ENCODE measurements around the gene PEX6.
A peak's percentile ranks its signal among the peaks of the same experiment; 100 is the strongest.

PEX6 gene

GRCh38 chr6:42978839-42979522, at the start of gene PEX6:
PEX6 (minus strand) TSS chr6:42979181; CDS start chr6:42979150, 31 bp downstream.
- peaks cover 27% of the 10 kb centered on the region for H3K4me1 ChIP-seq (ENCODE audit: control insufficient read depth, insufficient read depth, low read length)
- H3K27me3 ChIP-seq (ENCODE audit: control insufficient read depth in 1 of 2, insufficient read depth in 2 of 2, low read length in 2 of 2) = no peaks in the 10 kb centered on the region
- peak within 1 kb of the TSS; percentile 80 for H3K27ac ChIP-seq (ENCODE audit: low read length)
- no peaks in the 10 kb centered on the region for H3K9me3 ChIP-seq (ENCODE audit: control insufficient read depth in 2 of 2, low read length in 2 of 2)
- H3K9ac ChIP-seq (ENCODE audit: low read length in 2 of 2) = peak within 1 kb of the TSS; percentile 85 to 87
- peak within 1 kb of the TSS; percentile 81 to 92 for H3K4me3 ChIP-seq (ENCODE audit: low read length in 2 of 2)
- H3K36me3 ChIP-seq (ENCODE audit: control insufficient read depth in 2 of 2, insufficient read depth in 2 of 2, low read length in 2 of 2) = peaks cover 0 to 5% of the 10 kb centered on the region in 2 donors

- Histone ChIP-seq H3K4me3 (ENCODE audit: low read length in 2 of 2) (no peak overlapping the region), H3K27me3 (ENCODE audit: control insufficient read depth in 1 of 2, insufficient read depth in 2 of 2, low read length in 2 of 2) (no peaks in the 10 kb centered on the region), H3K9ac (ENCODE audit: low read length in 2 of 2) (no peak overlapping the region), H3K27ac (ENCODE audit: low read length) (no peak overlapping the region), H3K36me3 (ENCODE audit: control insufficient read depth in 2 of 2, insufficient read depth in 2 of 2, low read length in 2 of 2) (peaks cover 32 to 44% of the 10 kb centered on the region in 2 donors), H3K4me1 (ENCODE audit: control insufficient read depth, insufficient read depth, low read length) (no peaks in the 10 kb centered on the region), H3K9me3 (ENCODE audit: control insufficient read depth in 2 of 2, low read length in 2 of 2) (no peaks in the 10 kb centered on the region)
Measured at GRCh38 chr6:43026365-43026764, 47.4 kb upstream of the PEX6 start.

GRCh38 chr6:43024436-43024835, 45.5 kb upstream of the PEX6 start:
- Histone ChIP-seq H3K36me3 (ENCODE audit: control insufficient read depth in 2 of 2, insufficient read depth in 2 of 2, low read length in 2 of 2) (peaks cover 32 to 40% of the 10 kb centered on the region in 2 donors), H3K9me3 (ENCODE audit: control insufficient read depth in 2 of 2, low read length in 2 of 2) (no peaks in the 10 kb centered on the region), H3K9ac (ENCODE audit: low read length in 2 of 2) (no peak overlapping the region), H3K27me3 (ENCODE audit: control insufficient read depth in 1 of 2, insufficient read depth in 2 of 2, low read length in 2 of 2) (no peaks in the 10 kb centered on the region), H3K4me1 (ENCODE audit: control insufficient read depth, insufficient read depth, low read length) (peaks cover 9% of the 10 kb centered on the region), H3K4me3 (ENCODE audit: low read length in 2 of 2) (no peak overlapping the region), H3K27ac (ENCODE audit: low read length) (no peak overlapping the region)

GRCh38 chr6:43021270-43022047, 42.5 kb upstream of the PEX6 start, which contains the start of gene RRP36:
RRP36 (plus strand) TSS chr6:43021623; CDS start chr6:43021655, 32 bp downstream.
- Histone ChIP-seq H3K36me3 (ENCODE audit: control insufficient read depth in 2 of 2, insufficient read depth in 2 of 2, low read length in 2 of 2) (peaks cover 22 to 39% of the 10 kb centered on the region in 2 donors), H3K9ac (ENCODE audit: low read length in 2 of 2) (peak within 1 kb of the TSS; percentile 84 to 87), H3K27ac (ENCODE audit: low read length) (peak within 1 kb of the TSS; percentile 82), H3K27me3 (ENCODE audit: control insufficient read depth in 1 of 2, insufficient read depth in 2 of 2, low read length in 2 of 2) (no peaks in the 10 kb centered on the region), H3K4me1 (ENCODE audit: control insufficient read depth, insufficient read depth, low read length) (peaks cover 28% of the 10 kb centered on the region), H3K9me3 (ENCODE audit: control insufficient read depth in 2 of 2, low read length in 2 of 2) (no peaks in the 10 kb centered on the region), H3K4me3 (ENCODE audit: low read length in 2 of 2) (peak within 1 kb of the TSS; percentile 86 to 98)

GRCh38 chr6:43020847-43021246, 41.9 kb upstream of the PEX6 start:
- Histone ChIP-seq H3K27me3 (ENCODE audit: control insufficient read depth in 1 of 2, insufficient read depth in 2 of 2, low read length in 2 of 2) (no peaks in the 10 kb centered on the region), H3K4me3 (ENCODE audit: low read length in 2 of 2) (peak overlapping the region; percentile 73 to 98), H3K36me3 (ENCODE audit: control insufficient read depth in 2 of 2, insufficient read depth in 2 of 2, low read length in 2 of 2) (peaks cover 19 to 33% of the 10 kb centered on the region in 2 donors), H3K27ac (ENCODE audit: low read length) (peak overlapping the region; percentile 82), H3K4me1 (ENCODE audit: control insufficient read depth, insufficient read depth, low read length) (peaks cover 34% of the 10 kb centered on the region), H3K9ac (ENCODE audit: low read length in 2 of 2) (peak overlapping the region; percentile 80 to 87), H3K9me3 (ENCODE audit: control insufficient read depth in 2 of 2, low read length in 2 of 2) (no peaks in the 10 kb centered on the region)

GRCh38 chr6:43020052-43020705, 41.2 kb upstream of the PEX6 start:
- peaks cover 16 to 32% of the 10 kb centered on the region in 2 donors for H3K36me3 ChIP-seq (ENCODE audit: control insufficient read depth in 2 of 2, insufficient read depth in 2 of 2, low read length in 2 of 2)
- H3K27me3 ChIP-seq (ENCODE audit: control insufficient read depth in 1 of 2, insufficient read depth in 2 of 2, low read length in 2 of 2) = no peaks in the 10 kb centered on the region
- H3K4me1 ChIP-seq (ENCODE audit: control insufficient read depth, insufficient read depth, low read length) = peaks cover 41% of the 10 kb centered on the region
- H3K4me3 ChIP-seq (ENCODE audit: low read length in 2 of 2) = peak overlapping the region in 1 of 2 donors; percentile 98
- H3K9me3 ChIP-seq (ENCODE audit: control insufficient read depth in 2 of 2, low read length in 2 of 2) = no peaks in the 10 kb centered on the region
- no peak overlapping the region for H3K9ac ChIP-seq (ENCODE audit: low read length in 2 of 2)
- peak overlapping the region; percentile 82 for H3K27ac ChIP-seq (ENCODE audit: low read length)

GRCh38 chr6:43019152-43019551, 40.2 kb upstream of the PEX6 start:
- no peak overlapping the region for H3K27ac ChIP-seq (ENCODE audit: low read length)
- H3K9me3 ChIP-seq (ENCODE audit: control insufficient read depth in 2 of 2, low read length in 2 of 2) = no peaks in the 10 kb centered on the region
- H3K4me1 ChIP-seq (ENCODE audit: control insufficient read depth, insufficient read depth, low read length) = peaks cover 49% of the 10 kb centered on the region
- H3K4me3 ChIP-seq (ENCODE audit: low read length in 2 of 2) = no peak overlapping the region
- peaks cover 13 to 24% of the 10 kb centered on the region in 2 donors for H3K36me3 ChIP-seq (ENCODE audit: control insufficient read depth in 2 of 2, insufficient read depth in 2 of 2, low read length in 2 of 2)
- no peaks in the 10 kb centered on the region for H3K27me3 ChIP-seq (ENCODE audit: control insufficient read depth in 1 of 2, insufficient read depth in 2 of 2, low read length in 2 of 2)
- H3K9ac ChIP-seq (ENCODE audit: low read length in 2 of 2) = no peak overlapping the region

- Histone ChIP-seq H3K4me1 (ENCODE audit: control insufficient read depth, insufficient read depth, low read length) (peaks cover 64% of the 10 kb centered on the region), H3K4me3 (ENCODE audit: low read length in 2 of 2) (peak overlapping the region in 1 of 2 donors; percentile 58), H3K9ac (ENCODE audit: low read length in 2 of 2) (peak overlapping the region in 1 of 2 donors; percentile 61), H3K36me3 (ENCODE audit: control insufficient read depth in 2 of 2, insufficient read depth in 2 of 2, low read length in 2 of 2) (peaks cover 17 to 28% of the 10 kb centered on the region in 2 donors), H3K27ac (ENCODE audit: low read length) (peak overlapping the region; percentile 69), H3K27me3 (ENCODE audit: control insufficient read depth in 1 of 2, insufficient read depth in 2 of 2, low read length in 2 of 2) (no peaks in the 10 kb centered on the region), H3K9me3 (ENCODE audit: control insufficient read depth in 2 of 2, low read length in 2 of 2) (no peaks in the 10 kb centered on the region)
Measured at GRCh38 chr6:43016943-43017334, 38.0 kb upstream of the PEX6 start.

GRCh38 chr6:43016176-43016942, 37.4 kb upstream of the PEX6 start:
- Histone ChIP-seq H3K4me3 (ENCODE audit: low read length in 2 of 2) (peak overlapping the region; percentile 33 to 58), H3K27me3 (ENCODE audit: control insufficient read depth in 1 of 2, insufficient read depth in 2 of 2, low read length in 2 of 2) (no peaks in the 10 kb centered on the region), H3K4me1 (ENCODE audit: control insufficient read depth, insufficient read depth, low read length) (peaks cover 64% of the 10 kb centered on the region), H3K36me3 (ENCODE audit: control insufficient read depth in 2 of 2, insufficient read depth in 2 of 2, low read length in 2 of 2) (peaks cover 20 to 32% of the 10 kb centered on the region in 2 donors), H3K9me3 (ENCODE audit: control insufficient read depth in 2 of 2, low read length in 2 of 2) (no peaks in the 10 kb centered on the region), H3K27ac (ENCODE audit: low read length) (peak overlapping the region; percentile 69), H3K9ac (ENCODE audit: low read length in 2 of 2) (peak overlapping the region; percentile 29 to 61)

GRCh38 chr6:43014434-43014909, 35.5 kb upstream of the PEX6 start:
- H3K27ac ChIP-seq (ENCODE audit: low read length) = peak overlapping the region; percentile 41
- H3K9ac ChIP-seq (ENCODE audit: low read length in 2 of 2) = peak overlapping the region; percentile 31 to 75
- H3K36me3 ChIP-seq (ENCODE audit: control insufficient read depth in 2 of 2, insufficient read depth in 2 of 2, low read length in 2 of 2) = peaks cover 35 to 42% of the 10 kb centered on the region in 2 donors
- no peaks in the 10 kb centered on the region for H3K9me3 ChIP-seq (ENCODE audit: control insufficient read depth in 2 of 2, low read length in 2 of 2)
- H3K4me1 ChIP-seq (ENCODE audit: control insufficient read depth, insufficient read depth, low read length) = peaks cover 55% of the 10 kb centered on the region
- H3K27me3 ChIP-seq (ENCODE audit: control insufficient read depth in 1 of 2, insufficient read depth in 2 of 2, low read length in 2 of 2) = no peaks in the 10 kb centered on the region
- H3K4me3 ChIP-seq (ENCODE audit: low read length in 2 of 2) = peak overlapping the region; percentile 81 to 91

Measured in stomach smooth muscle (tissue), 2 donors.